ENCODE results near the gene PARD3.

Gene PARD3

GRCh38 chr10:34494012-34494411 is 321.1 kb downstream of the PARD3 start:
- DNase-seq (ENCODE audit: low spot score), result no peak

GRCh38 chr10:34492081-34492480 is 323.0 kb downstream of the PARD3 start:
- no peak for DNase-seq (ENCODE audit: low spot score)

DNA sequence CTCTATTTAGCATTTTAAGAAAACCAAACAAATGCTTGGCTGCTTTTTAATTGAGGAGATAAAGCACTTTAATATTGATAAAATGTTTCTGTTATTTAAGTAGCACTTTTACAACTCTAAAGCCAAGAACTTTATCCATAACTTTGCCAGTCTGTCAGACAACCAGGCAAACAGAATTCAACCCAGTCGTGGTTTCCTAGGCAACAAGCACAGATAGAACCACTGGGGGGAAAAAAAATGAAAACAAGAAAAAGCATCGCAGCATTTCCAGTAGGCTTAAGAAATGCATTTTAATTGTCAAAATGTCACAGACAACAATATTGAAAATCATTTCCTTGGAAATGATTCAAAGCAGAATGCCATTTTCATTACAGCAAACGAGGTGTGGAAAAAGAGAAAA is 323.4 kb downstream of the PARD3 start:
- peak; percentile 8 for DNase-seq (ENCODE audit: low spot score)

DNA sequence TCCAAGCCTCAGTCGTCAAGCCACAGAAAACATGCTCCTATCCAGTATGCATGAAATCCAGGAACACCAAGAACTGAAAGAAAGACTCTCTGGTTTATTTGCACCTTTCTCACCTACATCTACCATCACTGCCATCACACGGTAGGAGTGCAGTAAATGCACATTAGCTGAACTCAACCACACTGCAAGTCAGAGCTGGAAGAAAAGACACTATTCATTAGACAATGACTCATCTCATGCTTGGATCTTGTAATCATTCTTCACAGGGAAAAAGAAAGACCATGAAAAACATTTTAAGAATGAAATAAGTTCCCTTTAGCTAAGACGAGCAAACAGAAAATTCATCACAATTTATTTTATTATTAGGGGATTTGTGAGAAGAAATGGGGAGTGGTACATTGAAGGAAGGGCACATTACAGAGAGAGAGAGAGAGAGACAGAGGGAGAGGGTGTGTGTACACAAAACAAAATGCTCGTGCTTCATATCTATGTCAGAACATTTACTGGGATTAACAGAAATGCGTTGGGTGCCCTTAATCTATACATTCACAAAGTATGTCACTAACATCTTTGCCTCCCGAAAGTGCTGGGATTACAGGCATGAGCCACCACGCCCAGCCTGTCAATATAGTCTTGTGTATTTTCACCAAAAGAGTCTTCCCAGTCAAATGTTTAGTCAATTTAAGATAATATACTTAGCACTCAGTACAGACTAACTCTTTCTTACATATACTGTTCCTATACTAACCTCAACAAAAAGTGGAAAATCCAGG is 324.9 kb downstream of the PARD3 start:
- DNase-seq (ENCODE audit: low spot score), result peak; percentile 23

DNA sequence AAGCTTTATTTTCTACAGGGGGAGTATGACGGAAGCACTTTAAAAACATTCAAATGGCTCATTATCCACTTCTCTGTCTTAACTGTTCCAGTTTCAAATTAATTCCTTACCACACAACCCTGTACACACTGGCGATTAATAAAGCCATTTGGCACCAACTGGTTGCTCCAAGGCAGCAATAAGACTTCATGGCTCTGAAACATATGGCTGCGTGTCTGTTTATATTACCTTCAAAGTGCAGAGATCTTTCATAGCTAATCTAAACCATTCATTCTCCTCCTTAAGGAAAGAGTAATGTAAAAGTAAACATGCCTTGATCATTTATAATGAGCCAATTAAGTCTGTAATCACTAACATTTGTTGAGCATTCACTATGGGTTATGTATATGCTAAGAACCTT is 325.7 kb downstream of the PARD3 start:
- no peak for DNase-seq (ENCODE audit: low spot score)

DNA sequence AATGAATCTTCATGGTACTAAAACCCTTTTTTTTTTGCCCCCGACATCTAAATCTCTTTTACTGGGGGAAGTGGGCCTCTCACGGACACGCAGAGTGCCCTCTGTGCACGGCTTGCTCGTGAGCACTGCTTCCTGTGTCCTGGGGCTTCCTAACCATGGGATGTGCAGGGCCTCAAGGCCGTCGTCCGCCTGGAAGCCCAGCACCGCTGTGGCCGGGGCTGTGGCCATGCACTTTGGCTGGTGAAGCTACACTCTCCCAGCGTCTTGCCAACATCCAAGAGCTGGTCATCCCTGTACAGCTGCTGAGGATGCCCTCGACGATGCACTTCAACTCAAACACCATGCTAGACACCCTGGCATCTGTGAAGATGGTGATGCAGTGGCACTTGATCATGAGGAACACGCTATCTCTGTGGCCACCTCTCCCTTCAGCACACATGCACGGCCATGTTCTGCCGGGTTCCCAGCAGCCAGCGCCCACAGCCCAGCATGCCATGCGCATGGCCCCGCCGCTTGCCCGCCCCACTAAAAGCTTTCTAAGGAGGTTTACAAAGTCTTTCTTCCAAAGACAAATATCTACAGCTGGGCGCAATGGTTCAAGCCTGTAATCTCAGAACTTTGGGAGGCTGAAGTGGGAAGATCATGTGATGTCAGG is 326.5 kb downstream of the PARD3 start:
- DNase-seq (ENCODE audit: low spot score), result no peak

GRCh38 chr10:34486008-34486407 is 329.1 kb downstream of the PARD3 start:
- DNase-seq (ENCODE audit: low spot score), result no peak

- no peak for DNase-seq (ENCODE audit: low spot score)
Observed at GRCh38 chr10:34484164-34484563, 330.9 kb downstream of the PARD3 start.

DNA sequence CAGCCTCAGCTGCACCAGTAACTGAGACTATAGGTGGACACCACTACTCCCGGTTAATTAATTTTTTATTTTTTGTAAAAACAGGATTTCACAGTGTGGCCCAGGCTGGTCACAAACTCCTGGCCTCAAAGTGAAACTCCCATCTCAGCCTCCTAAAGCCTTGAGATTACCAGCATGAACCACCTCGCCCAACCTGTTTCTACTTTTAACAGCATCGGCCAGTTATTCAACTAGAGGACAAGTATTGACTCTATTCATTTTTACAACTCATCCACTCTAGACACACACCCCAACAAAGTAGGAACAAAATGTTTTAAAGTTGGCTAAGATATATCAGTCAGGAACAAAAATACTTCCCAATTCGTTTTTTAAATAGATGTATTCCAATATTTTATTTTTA is 334.8 kb downstream of the PARD3 start:
- no peak for DNase-seq (ENCODE audit: low spot score)

GRCh38 chr10:34479520-34480179 is 335.4 kb downstream of the PARD3 start:
- no peak for DNase-seq (ENCODE audit: low spot score)

GRCh38 chr10:34477249-34477648 is 337.8 kb downstream of the PARD3 start:
- no peak for DNase-seq (ENCODE audit: low spot score)

- DNase-seq (ENCODE audit: low spot score), result no peak
Observed at GRCh38 chr10:34476608-34477007, 338.5 kb downstream of the PARD3 start.

- DNase-seq (ENCODE audit: low spot score), result no peak
Observed at GRCh38 chr10:34475786-34476185, 339.3 kb downstream of the PARD3 start.

- no peak for DNase-seq (ENCODE audit: low spot score)
Observed at GRCh38 chr10:34475274-34475646, 339.8 kb downstream of the PARD3 start.

- DNase-seq (ENCODE audit: low spot score), result no peak
Observed at GRCh38 chr10:34474555-34475273, 340.4 kb downstream of the PARD3 start.

DNA sequence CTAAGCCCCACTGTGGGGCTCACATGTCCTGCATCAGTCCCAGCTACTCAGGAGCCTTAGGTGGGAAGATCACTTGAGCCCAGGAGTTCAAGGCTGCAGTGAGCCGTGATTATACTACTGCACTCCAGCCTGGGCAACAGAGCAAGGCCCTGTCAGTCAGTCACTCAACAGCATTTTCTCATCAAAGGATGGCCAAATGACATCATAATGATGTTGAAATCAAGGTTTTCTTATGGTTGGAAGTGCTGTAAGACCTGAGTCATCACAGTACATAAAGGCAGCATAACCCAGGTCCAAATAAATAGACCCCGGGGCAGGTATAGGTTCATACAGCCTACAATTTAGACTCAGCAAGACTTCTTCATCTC is 341.1 kb downstream of the PARD3 start:
- DNase-seq (ENCODE audit: low spot score), result no peak

GRCh38 chr10:34473174-34474008 is 341.7 kb downstream of the PARD3 start:
- no peak for DNase-seq (ENCODE audit: low spot score)

- DNase-seq (ENCODE audit: low spot score), result no peak
Observed at GRCh38 chr10:34470307-34470706, 344.8 kb downstream of the PARD3 start.

DNA sequence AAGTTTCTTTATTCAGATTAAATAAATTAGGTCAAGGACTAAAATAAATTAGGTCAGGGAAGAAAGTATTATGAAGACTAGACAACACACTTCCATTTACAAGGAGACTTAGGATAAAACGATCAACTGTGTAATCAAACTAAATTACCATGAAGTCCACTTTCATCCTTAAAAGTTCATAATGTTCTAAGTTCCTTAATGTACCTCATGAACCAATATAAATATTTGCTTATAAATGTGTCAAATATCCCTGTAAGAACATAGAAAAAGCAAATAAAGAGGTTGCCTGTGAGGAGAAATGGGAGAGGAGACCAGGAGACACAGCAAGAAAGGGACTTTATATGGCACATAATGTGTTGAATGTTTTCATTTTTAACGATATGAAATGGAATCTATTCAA is 345.6 kb downstream of the PARD3 start:
- no peak for DNase-seq (ENCODE audit: low spot score)

GRCh38 chr10:34467902-34468301 is 347.2 kb downstream of the PARD3 start:
- no peak for DNase-seq (ENCODE audit: low spot score)

GRCh38 chr10:34467364-34467763 is 347.7 kb downstream of the PARD3 start:
- no peak for DNase-seq (ENCODE audit: low spot score)

GRCh38 chr10:34465678-34466077 is 349.4 kb downstream of the PARD3 start:
- no peak for DNase-seq (ENCODE audit: low spot score)
